Measurements from ENCODE around the gene LRRC26. TPM values are rescaled to one million over a fixed set of nuclear protein-coding genes. Genes with fewer than 3 reads are reported as not detected.

The LRRC26 gene
- total RNA-seq, 1 donor from 2014 or later, result 0.26 TPM

- H3K36me3 ChIP-seq (ENCODE audit: control insufficient read depth, insufficient read depth, low read length), result peaks cover 6% of the 10 kb centered on the region
- no peak for TF ChIP-seq CTCF (IDR thresholded peaks at IDR 0.05; ENCODE audit: insufficient read depth, low read length, severe bottlenecking)
- H3K27me3 ChIP-seq (ENCODE audit: control insufficient read depth, insufficient read depth, low read length), result no peaks in the 10 kb centered on the region
- DNase-seq (ENCODE audit: low read depth) (no peak), FAIRE-seq (no peak)
- no peak overlapping the region for H3K4me3 ChIP-seq (ENCODE audit: low read depth, low read length)
Measured at GRCh38 chr9:137215196-137215986, 45.5 kb upstream of the LRRC26 start.

- no peak for TF ChIP-seq CTCF (IDR thresholded peaks at IDR 0.05; ENCODE audit: insufficient read depth, low read length, severe bottlenecking)
- no peak for FAIRE-seq
- Histone ChIP-seq H3K36me3 (ENCODE audit: control insufficient read depth, insufficient read depth, low read length) (peaks cover 6% of the 10 kb centered on the region), H3K4me3 (ENCODE audit: low read depth, low read length) (no peak overlapping the region), H3K27me3 (ENCODE audit: control insufficient read depth, insufficient read depth, low read length) (no peaks in the 10 kb centered on the region)
- no peak for DNase-seq (ENCODE audit: low read depth)
Measured at GRCh38 chr9:137214620-137215019, 44.8 kb upstream of the LRRC26 start.

GRCh38 chr9:137213160-137214060 is 43.6 kb upstream of the LRRC26 start:
- H3K4me3 ChIP-seq (ENCODE audit: low read depth, low read length), result no peak overlapping the region
- peaks cover 8% of the 10 kb centered on the region for H3K36me3 ChIP-seq (ENCODE audit: control insufficient read depth, insufficient read depth, low read length)
- TF ChIP-seq CTCF (IDR thresholded peaks at IDR 0.05; ENCODE audit: insufficient read depth, low read length, severe bottlenecking), result peak; percentile 35
- DNase-seq (ENCODE audit: low read depth) (no peak), FAIRE-seq (no peak)
- H3K27me3 ChIP-seq (ENCODE audit: control insufficient read depth, insufficient read depth, low read length), result no peaks in the 10 kb centered on the region

GRCh38 chr9:137212520-137212919 is 42.7 kb upstream of the LRRC26 start:
- peaks cover 8% of the 10 kb centered on the region for H3K36me3 ChIP-seq (ENCODE audit: control insufficient read depth, insufficient read depth, low read length)
- no peak for DNase-seq (ENCODE audit: low read depth)
- no peak for FAIRE-seq
- no peak overlapping the region for H3K4me3 ChIP-seq (ENCODE audit: low read depth, low read length)
- no peaks in the 10 kb centered on the region for H3K27me3 ChIP-seq (ENCODE audit: control insufficient read depth, insufficient read depth, low read length)
- TF ChIP-seq CTCF (IDR thresholded peaks at IDR 0.05; ENCODE audit: insufficient read depth, low read length, severe bottlenecking), result no peak

- no peak for TF ChIP-seq CTCF (IDR thresholded peaks at IDR 0.05; ENCODE audit: insufficient read depth, low read length, severe bottlenecking)
- H3K27me3 ChIP-seq (ENCODE audit: control insufficient read depth, insufficient read depth, low read length), result no peaks in the 10 kb centered on the region
- DNase-seq (ENCODE audit: low read depth) (no peak), FAIRE-seq (no peak)
- peaks cover 9% of the 10 kb centered on the region for H3K36me3 ChIP-seq (ENCODE audit: control insufficient read depth, insufficient read depth, low read length)
- no peak overlapping the region for H3K4me3 ChIP-seq (ENCODE audit: low read depth, low read length)
Measured at GRCh38 chr9:137211532-137211931, 41.7 kb upstream of the LRRC26 start.
